ENCODE results near the gene SAMHD1. TPM values are rescaled to one million over a fixed set of nuclear protein-coding genes. Genes with fewer than 3 reads are reported as not detected.

SAMHD1 gene
- total and polyA plus RNA-seq, 2 of the 13 experiments (the other 11 are each of a cell fraction or from before 2014, with no cell fraction given): 16.9 to 43.5 TPM

- TF ChIP-seq ETV6 (CRISPR knock-in tag; conservative IDR thresholded peaks at IDR 0.05) (no peak), GTF2F1 (IDR thresholded peaks at IDR 0.05; ENCODE audit: low read length) (no peak), ZBTB20 (CRISPR knock-in tag; IDR thresholded peaks at IDR 0.05; ENCODE audit: borderline replicate concordance, low read depth) (no peak), TCF7 (IDR thresholded peaks at IDR 0.05; ENCODE audit: low read depth) (no peak), THRA (CRISPR knock-in tag; IDR thresholded peaks at IDR 0.05; ENCODE audit: borderline replicate concordance) (no peak), ZNF572 (CRISPR knock-in tag; IDR thresholded peaks at IDR 0.05) (0 out of 2 replicates have a peak, but pooled peaks have one; percentile 78), ZNF362 (CRISPR knock-in tag; IDR thresholded peaks at IDR 0.05; ENCODE audit: borderline replicate concordance) (0 out of 2 replicates have a peak, but pooled peaks have one; percentile 5), ZFX (CRISPR knock-in tag; IDR thresholded peaks at IDR 0.05; ENCODE audit: low read depth) (no peak), CERS6 (CRISPR knock-in tag; IDR thresholded peaks at IDR 0.05) (no peak), NR0B2 (CRISPR knock-in tag; IDR thresholded peaks at IDR 0.05) (no peak), RBM39 (IDR thresholded peaks at IDR 0.05; ENCODE audit: low read depth, low read length, poor library complexity, severe bottlenecking) (no peak)
These were observed 32.7 kb upstream of the SAMHD1 start (continued) for GRCh38 chr20:36984257-36984638.
